ENCODE data around the gene DYNC1H1. TPM values are rescaled to one million over a fixed set of nuclear protein-coding genes. Genes with fewer than 3 reads are reported as not detected.

DYNC1H1 gene
- total and polyA plus RNA-seq, 2 donors (not counting 1 experiment from before 2014, with no cell fraction given): 73.2 to 257 TPM

DNA sequence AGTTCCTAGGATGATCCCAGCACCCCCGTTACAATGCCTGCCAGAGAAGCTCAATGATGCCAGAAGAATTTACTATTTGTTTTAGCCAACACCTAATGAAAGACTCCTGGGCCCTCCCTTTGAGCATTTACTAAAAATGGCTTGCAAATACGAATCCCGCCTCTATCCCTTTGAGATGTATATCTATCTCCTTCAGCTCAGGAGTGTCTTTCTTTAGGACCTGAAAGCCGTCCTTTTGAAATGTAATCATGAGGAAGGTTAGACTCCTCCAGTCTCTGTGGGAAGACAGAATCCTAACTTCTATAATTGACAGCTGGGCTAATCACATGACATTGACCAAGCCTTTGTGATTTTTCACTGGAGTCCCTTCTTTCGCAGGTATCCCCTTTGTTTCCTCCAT lies 19.2 kb upstream of the DYNC1H1 start:
- intact Hi-C loops (cut with micrococcal nuclease): loop anchor here (10.0 kb wide), 1 partner anchor 1900 kb away; the partner anchor contains the start of gene PPP1R13B
- Mint-ChIP-seq H3K27me3 (peaks cover 41% of the 10 kb centered on the region), H3K27ac (peak overlapping the region; percentile 41)

DNA sequence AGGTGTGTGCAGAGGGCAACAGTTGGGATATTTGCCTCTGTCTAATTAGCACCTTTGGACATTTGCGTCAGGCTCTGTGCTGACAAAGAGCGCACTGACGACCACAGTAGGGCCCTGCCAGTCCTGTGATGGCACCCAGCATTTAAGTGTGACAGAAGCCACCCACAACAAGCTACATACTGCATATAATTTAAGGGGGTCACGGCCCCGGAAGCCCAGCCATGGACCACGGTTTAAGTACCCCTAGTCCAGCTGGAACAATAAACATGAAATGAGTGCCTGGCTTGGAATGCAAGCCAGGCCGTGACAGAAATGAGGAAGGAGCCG lies 16.8 kb upstream of the DYNC1H1 start:
- POLR2A ChIA-PET: interaction anchor here (1.6 to 2.1 kb wide), 3 partner anchors 18 to 188 kb away, joined by 6 to 21 read pairs (median 6); partner anchors contain the start of gene DYNC1H1
- ATAC-seq (ENCODE audit: low read depth) (peak; percentile 3), DNase-seq (no peak)
- Histone ChIP-seq H3K9ac (ENCODE audit: low read length) (peak overlapping the region; percentile 96), H3K27ac (ENCODE audit: low read length in 2 of 2) (peak overlapping the region; percentile 97 to 99), H3K36me3 (replicated peaks in 1 of 2; ENCODE audit: control extremely low read depth in 1 of 2, control insufficient read depth in 1 of 2, extremely low read depth in 1 of 2, insufficient read depth in 2 of 2, low read length in 1 of 2) (no peaks in the 10 kb centered on the region), H3K4me1 (ENCODE audit: control insufficient read depth in 2 of 2, insufficient read depth in 2 of 2, low read length in 2 of 2) (peaks cover 10 to 18% of the 10 kb centered on the region in 2 donors), H3K79me2 (ENCODE audit: control insufficient read depth, insufficient read depth, low read length) (peaks cover 13% of the 10 kb centered on the region), H3K4me3 (ENCODE audit: control extremely low read depth in 1 of 5, extremely low read depth in 1 of 5, insufficient read depth in 1 of 5, low read depth in 2 of 5, low read length in 4 of 5) (peak overlapping the region; percentile 79 to 99 (median 91)), H3K4me2 (replicated peaks; ENCODE audit: low read depth, low read length, poor library complexity, severe bottlenecking) (peak overlapping the region; percentile 96), H3K27me3 (replicated peaks in 1 of 4; ENCODE audit: control extremely low read depth in 1 of 4, control insufficient read depth in 3 of 4, insufficient read depth in 4 of 4, low read length in 3 of 4) (peaks cover 0 to 13% (median 2%) of the 10 kb centered on the region in 4 experiments), H2AFZ (ENCODE audit: insufficient read depth, low read depth, low read length, poor library complexity, severe bottlenecking) (peak overlapping the region; percentile 80), H4K20me1 (ENCODE audit: control insufficient read depth, insufficient read depth, low read length, poor library complexity, severe bottlenecking) (no peaks in the 10 kb centered on the region), H3K9me3 (ENCODE audit: control extremely low read depth in 1 of 3, control insufficient read depth in 2 of 3, insufficient read depth in 1 of 3, low read length in 2 of 3) (no peaks in the 10 kb centered on the region)
- intact Hi-C loops (cut with micrococcal nuclease): loop anchor here (10.0 kb wide), 1 partner anchor 1897 kb away; the partner anchor contains the start of gene PPP1R13B
- Mint-ChIP-seq H3K4me1 (peaks cover 23% of the 10 kb centered on the region), H3K27me3 (peaks cover 28% of the 10 kb centered on the region), H3K9me3 (ENCODE audit: insufficient read depth) (no peaks in the 10 kb centered on the region), H3K4me3 (peak overlapping the region; percentile 97), H3K27ac (peak overlapping the region; percentile 99)
- 6% methylated on average over 7 of the region's 8 CpGs for WGBS (ENCODE audit: insufficient coverage)
- CTCF ChIA-PET: interaction anchor here (0.6 to 2.9 kb wide), 6 partner anchors 14 to 240 kb away, joined by 3 to 14 read pairs (median 8); no protein-coding TSS in a partner anchor
- TF ChIP-seq, protein P1, sequence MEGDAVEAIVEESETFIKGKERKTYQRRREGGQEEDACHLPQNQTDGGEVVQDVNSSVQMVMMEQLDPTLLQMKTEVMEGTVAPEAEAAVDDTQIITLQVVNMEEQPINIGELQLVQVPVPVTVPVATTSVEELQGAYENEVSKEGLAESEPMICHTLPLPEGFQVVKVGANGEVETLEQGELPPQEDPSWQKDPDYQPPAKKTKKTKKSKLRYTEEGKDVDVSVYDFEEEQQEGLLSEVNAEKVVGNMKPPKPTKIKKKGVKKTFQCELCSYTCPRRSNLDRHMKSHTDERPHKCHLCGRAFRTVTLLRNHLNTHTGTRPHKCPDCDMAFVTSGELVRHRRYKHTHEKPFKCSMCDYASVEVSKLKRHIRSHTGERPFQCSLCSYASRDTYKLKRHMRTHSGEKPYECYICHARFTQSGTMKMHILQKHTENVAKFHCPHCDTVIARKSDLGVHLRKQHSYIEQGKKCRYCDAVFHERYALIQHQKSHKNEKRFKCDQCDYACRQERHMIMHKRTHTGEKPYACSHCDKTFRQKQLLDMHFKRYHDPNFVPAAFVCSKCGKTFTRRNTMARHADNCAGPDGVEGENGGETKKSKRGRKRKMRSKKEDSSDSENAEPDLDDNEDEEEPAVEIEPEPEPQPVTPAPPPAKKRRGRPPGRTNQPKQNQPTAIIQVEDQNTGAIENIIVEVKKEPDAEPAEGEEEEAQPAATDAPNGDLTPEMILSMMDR (IDR thresholded peaks at IDR 0.05): no peak
- TF ChIP-seq EZH2 (IDR thresholded peaks at IDR 0.05; ENCODE audit: borderline replicate concordance, insufficient read depth, low read depth, low read length, poor library complexity, severe bottlenecking): no peak

More for the DNA sequence above, 19.2 kb upstream of the DYNC1H1 start:
- Histone ChIP-seq H2AFZ (ENCODE audit: insufficient read depth, low read depth, low read length, poor library complexity, severe bottlenecking) (no peak overlapping the region), H3K36me3 (replicated peaks in 1 of 2; ENCODE audit: control extremely low read depth in 1 of 2, control insufficient read depth in 1 of 2, extremely low read depth in 1 of 2, insufficient read depth in 2 of 2, low read length in 1 of 2) (no peaks in the 10 kb centered on the region), H3K9me3 (ENCODE audit: control extremely low read depth in 1 of 3, control insufficient read depth in 2 of 3, insufficient read depth in 1 of 3, low read length in 2 of 3) (no peaks in the 10 kb centered on the region), H3K4me2 (replicated peaks; ENCODE audit: low read depth, low read length, poor library complexity, severe bottlenecking) (no peak overlapping the region), H3K4me3 (ENCODE audit: control extremely low read depth in 1 of 5, extremely low read depth in 1 of 5, insufficient read depth in 1 of 5, low read depth in 2 of 5, low read length in 4 of 5) (no peak overlapping the region), H3K27me3 (replicated peaks in 1 of 4; ENCODE audit: control extremely low read depth in 1 of 4, control insufficient read depth in 3 of 4, insufficient read depth in 4 of 4, low read length in 3 of 4) (peaks cover 0 to 18% (median 2%) of the 10 kb centered on the region in 4 experiments), H3K9ac (ENCODE audit: low read length) (no peak overlapping the region), H4K20me1 (ENCODE audit: control insufficient read depth, insufficient read depth, low read length, poor library complexity, severe bottlenecking) (no peaks in the 10 kb centered on the region), H3K4me1 (ENCODE audit: control insufficient read depth in 2 of 2, insufficient read depth in 2 of 2, low read length in 2 of 2) (peaks cover 10 to 18% of the 10 kb centered on the region in 2 donors), H3K27ac (ENCODE audit: low read length in 2 of 2) (no peak overlapping the region), H3K79me2 (ENCODE audit: control insufficient read depth, insufficient read depth, low read length) (peaks cover 13% of the 10 kb centered on the region)
- CTCF ChIA-PET: interaction anchor here (0.6 kb wide), 1 partner anchor 136 kb away, joined by 3 read pairs; no protein-coding TSS in a partner anchor
- H3K4me3 Mint-ChIP-seq: no peak overlapping the region
- POLR2A ChIA-PET: interaction anchor here (0.6 to 0.7 kb wide), 2 partner anchors 9 to 116 kb away, joined by 3 read pairs; no protein-coding TSS in a partner anchor
- 20% methylated on average over 1 of the region's 5 CpGs for WGBS (ENCODE audit: insufficient coverage)
- no peak for ATAC-seq (ENCODE audit: low read depth)
- H3K9me3 Mint-ChIP-seq (ENCODE audit: insufficient read depth): no peaks in the 10 kb centered on the region
- peaks cover 23% of the 10 kb centered on the region for H3K4me1 Mint-ChIP-seq
- DNase-seq: no peak
- TF ChIP-seq, protein P1 (IDR thresholded peaks at IDR 0.05): no peak
- no peak for TF ChIP-seq EZH2 (IDR thresholded peaks at IDR 0.05; ENCODE audit: borderline replicate concordance, insufficient read depth, low read depth, low read length, poor library complexity, severe bottlenecking)
